WTC11 (cell line): ENCODE data around the gene FSD1.

Source experiments
- ATF3 ChIP-seq: sonication (generic); formaldehyde crosslinking; conservative IDR thresholded peaks from 2 replicates; pipeline ENCODE4 v1.8.1; 2022; ENCODE audit warnings: mild to moderate bottlenecking, missing genetic modification reagents
- CTCF ChIP-seq: fragments of 200-600 bp; IDR thresholded peaks from 2 replicates; pipeline ENCODE4 v1.8.0; 2022; ENCODE audit warnings: antibody characterized with exemption
- USF2 ChIP-seq: sonication (generic); formaldehyde crosslinking; IDR thresholded peaks from 2 replicates; pipeline ENCODE4 v1.8.1; 2023; ENCODE audit warnings: mild to moderate bottlenecking, missing genetic modification reagents, moderate library complexity

- TF ChIP-seq ATF3 (CRISPR knock-in tag) (no peak), USF2 (CRISPR knock-in tag) (no peak), CTCF (no peak)
Observed at GRCh38 chr19:4370418-4371041, 66.1 kb downstream of the FSD1 start.
